H1 (cell line): Measurements from ENCODE around the gene CACNA2D3. TPM values are rescaled to one million over a fixed set of nuclear protein-coding genes. Genes with fewer than 3 reads are reported as not detected.

Experiments used
- CHD7 ChIP-seq: fragments of 300-600 bp; sonication (generic); IDR thresholded peaks from 2 replicates; pipeline ENCODE4 v1.7.1; 2012; ENCODE audit warnings: low read length, moderate library complexity, mild to moderate bottlenecking, inconsistent platforms; ENCODE audit not compliant: insufficient replicate concordance
- polyA plus RNA-seq, 7 experiments: library from polyadenylated mRNA; depleted of rRNA in 3 of 7; stranded (reverse) in 5 of 7; unstranded in 2 of 7; fragments of >200 nt in 5 of 7; fragments of 200-250 nt in 2 of 7; gene quantifications; 1 replicate in 5 of 7; 2 replicates in 1 of 7; 4 replicates in 1 of 7; pipeline versions ENCODE4 v1.2.1 to v1.2.3, GENCODE V29; 2011 to 2013; ENCODE audit warnings: missing spikeins in 2 of 7, mixed read lengths in 2 of 7
- total RNA-seq: library from RNA; stranded (reverse); fragmentation: NEBNext Ultra II Directional; extraction: Animal tissue kit (Norgen Biotek cat#: 25700); gene quantifications from 2 replicates; pipeline ENCODE4 v1.2.1, GENCODE V29; 2021

The CACNA2D3 gene
- total and polyA plus RNA-seq, 2 of the 8 experiments (the other 6 are each of a cell fraction or from before 2014, with no cell fraction given), result 1.5 to 1.8 TPM

GRCh38 chr3:54858093-54858785 is 735.9 kb downstream of the CACNA2D3 start (continued):
- TF ChIP-seq CHD7, result no peak
